Occipital lobe (tissue), 2 donors: ENCODE data around the gene MRPL28. TPM values are rescaled to one million over a fixed set of nuclear protein-coding genes. Genes with fewer than 3 reads are reported as not detected.
"Not testable (repeated sequence)": the region's sequence is repeated elsewhere in the genome, so short reads cannot be mapped to it uniquely, and the experiment has no call there.

Experiments
- DNase-seq: peaks from one replicate; lab custom pipeline; 2025; lab: John Stamatoyannopoulos, UW
- total RNA-seq: library from RNA; depleted of rRNA; stranded (reverse); fragments of >200 nt; gene quantifications from one replicate; pipeline ENCODE4 v1.2.3, GENCODE V29; 2014

Gene MRPL28
- 28.1 TPM for total RNA-seq

GRCh38 chr16:370443-370842 is at the start of gene MRPL28:
TSS of gene MRPL28 (minus strand) at chr16:370538. CDS start at chr16:370218, 320 bp downstream.
- peak; percentile 91 for DNase-seq

GRCh38 chr16:415170-415498 is 44.8 kb upstream of the MRPL28 start:
- not testable (repeated sequence) for DNase-seq

GRCh38 chr16:414395-415169 is 44.2 kb upstream of the MRPL28 start:
- DNase-seq: no peak

GRCh38 chr16:411576-412265 is 41.4 kb upstream of the MRPL28 start:
- no peak for DNase-seq

- DNase-seq: no peak
These were observed 40.3 kb upstream of the MRPL28 start for GRCh38 chr16:410516-411178.

- no peak for DNase-seq
These were observed 36.9 kb upstream of the MRPL28 start for GRCh38 chr16:407253-407652.

- DNase-seq: no peak
These were observed 35.5 kb upstream of the MRPL28 start for GRCh38 chr16:405548-406506.

- no peak for DNase-seq
These were observed 34.7 kb upstream of the MRPL28 start for GRCh38 chr16:404971-405486.

GRCh38 chr16:401468-402348 is 31.4 kb upstream of the MRPL28 start, which contains the start of gene DECR2:
TSS of gene DECR2 (plus strand) at chr16:401885. CDS start at chr16:401964, 79 bp downstream.
- peak; percentile 92 for DNase-seq

GRCh38 chr16:400061-400591 is 29.8 kb upstream of the MRPL28 start:
- DNase-seq: no peak

- no peak for DNase-seq
These were observed 29.1 kb upstream of the MRPL28 start for GRCh38 chr16:399340-400019.

GRCh38 chr16:398561-399339 is 28.4 kb upstream of the MRPL28 start:
- DNase-seq: no peak

- DNase-seq: peak; percentile 53
These were observed 27.5 kb upstream of the MRPL28 start for GRCh38 chr16:397736-398332.

GRCh38 chr16:397135-397661 is 26.9 kb upstream of the MRPL28 start, which contains the start of gene NME4:
TSS of gene NME4 (plus strand) at chr16:397199. CDS start at chr16:397223, 24 bp downstream.
- DNase-seq: no peak

GRCh38 chr16:396605-397004 is 26.3 kb upstream of the MRPL28 start:
- DNase-seq: no peak

GRCh38 chr16:396199-396598 is 25.9 kb upstream of the MRPL28 start:
- DNase-seq: no peak

GRCh38 chr16:392450-393030 is 22.2 kb upstream of the MRPL28 start:
- DNase-seq: no peak
